A172 (cell line): ENCODE measurements around the gene GNG13. TPM values are rescaled to one million over a fixed set of nuclear protein-coding genes. Genes with fewer than 3 reads are reported as not detected.
"Not testable (repeated sequence)": the region's sequence is repeated elsewhere in the genome, so short reads cannot be mapped to it uniquely, and the experiment has no call there.

Experiments
- DNase-seq: peaks from one replicate; pipeline ENCODE4 v3.0.0-alpha.2; 2015; ENCODE audit warnings: low spot score
- total RNA-seq: library from RNA; depleted of rRNA; stranded (reverse); fragments of >200 nt; shearing (Covaris generic); gene quantifications from 2 replicates; pipeline ENCODE4 v1.2.3, GENCODE V29; 2014

Gene GNG13
- total RNA-seq, 1 experiment from 2014 or later: not detected

DNA sequence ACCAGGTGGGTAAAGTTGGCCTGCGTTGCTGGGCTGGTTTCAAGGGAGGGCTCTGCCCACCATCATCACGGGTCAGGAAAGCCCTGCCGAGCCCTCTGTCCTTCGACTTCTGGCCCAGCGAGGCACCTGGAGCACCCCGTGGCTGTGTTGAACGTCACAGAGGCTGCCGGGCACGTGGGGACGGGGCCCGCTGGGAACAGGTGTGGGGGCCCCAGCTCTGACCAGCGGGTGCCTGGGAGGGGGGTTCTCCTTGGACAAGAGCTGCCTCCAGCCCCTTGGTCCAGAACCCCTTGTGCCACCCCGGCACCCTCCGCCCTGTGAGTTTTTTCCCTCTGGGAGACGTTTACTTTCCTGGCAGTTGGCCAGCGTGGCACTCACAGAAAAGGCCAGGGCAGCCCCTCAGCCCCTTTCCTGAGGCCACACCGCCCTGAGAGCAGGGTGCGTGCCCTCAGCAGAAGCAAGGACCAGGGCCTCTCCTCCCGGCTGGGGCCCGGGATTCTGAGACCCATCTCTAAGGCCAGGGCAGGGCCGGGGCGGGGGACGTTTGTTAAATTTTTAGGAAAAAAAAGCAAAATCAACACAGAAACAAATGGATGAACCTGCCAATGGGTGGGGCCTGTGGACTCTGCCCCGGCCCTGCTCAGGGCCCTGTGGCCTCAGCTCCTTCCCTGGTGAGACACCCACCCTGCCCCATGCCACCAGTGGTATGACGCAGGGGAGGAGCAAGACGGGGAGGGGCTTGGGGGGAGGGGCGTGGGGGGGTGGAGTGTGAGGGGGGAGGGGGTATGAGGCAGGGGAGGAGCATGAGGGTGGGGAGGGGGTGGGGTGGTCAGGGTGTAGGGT lies 31.3 kb upstream of the GNG13 start:
- no peak for DNase-seq

DNA sequence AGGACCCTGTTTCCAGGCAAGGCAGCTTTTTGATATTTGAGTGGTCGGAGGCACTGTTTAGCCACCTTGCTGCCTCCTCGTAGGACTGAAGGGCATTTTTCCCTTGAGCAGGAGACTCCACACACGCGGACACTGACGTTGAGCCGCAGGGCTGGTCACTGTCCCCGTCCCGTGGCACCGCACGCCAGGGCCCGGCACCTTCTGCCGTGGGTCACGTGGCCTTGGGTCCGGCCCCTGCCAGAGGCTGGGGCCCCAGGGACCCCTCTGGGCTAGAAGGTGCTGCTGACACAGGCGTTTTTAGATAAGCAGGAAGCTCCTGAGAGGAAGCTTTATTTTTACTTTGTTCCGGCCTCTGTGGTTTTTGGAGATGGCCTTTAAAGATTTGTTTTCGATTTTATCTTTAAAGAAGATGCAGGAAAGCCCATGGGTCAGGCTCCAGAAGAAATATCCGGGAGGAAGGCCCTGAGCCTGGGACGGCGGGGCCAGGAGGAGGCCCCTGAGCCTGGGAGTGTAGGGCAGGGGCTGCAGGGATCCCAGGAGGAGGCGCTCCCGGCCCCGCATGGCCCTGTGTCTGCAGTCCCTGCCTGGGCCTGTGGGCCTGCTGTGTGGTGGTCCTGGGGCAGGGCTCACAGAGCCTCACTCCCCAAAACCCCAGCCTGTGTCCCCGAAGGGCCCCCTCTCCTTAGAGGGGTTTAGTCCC lies 30.5 kb upstream of the GNG13 start:
- DNase-seq: no peak

DNA sequence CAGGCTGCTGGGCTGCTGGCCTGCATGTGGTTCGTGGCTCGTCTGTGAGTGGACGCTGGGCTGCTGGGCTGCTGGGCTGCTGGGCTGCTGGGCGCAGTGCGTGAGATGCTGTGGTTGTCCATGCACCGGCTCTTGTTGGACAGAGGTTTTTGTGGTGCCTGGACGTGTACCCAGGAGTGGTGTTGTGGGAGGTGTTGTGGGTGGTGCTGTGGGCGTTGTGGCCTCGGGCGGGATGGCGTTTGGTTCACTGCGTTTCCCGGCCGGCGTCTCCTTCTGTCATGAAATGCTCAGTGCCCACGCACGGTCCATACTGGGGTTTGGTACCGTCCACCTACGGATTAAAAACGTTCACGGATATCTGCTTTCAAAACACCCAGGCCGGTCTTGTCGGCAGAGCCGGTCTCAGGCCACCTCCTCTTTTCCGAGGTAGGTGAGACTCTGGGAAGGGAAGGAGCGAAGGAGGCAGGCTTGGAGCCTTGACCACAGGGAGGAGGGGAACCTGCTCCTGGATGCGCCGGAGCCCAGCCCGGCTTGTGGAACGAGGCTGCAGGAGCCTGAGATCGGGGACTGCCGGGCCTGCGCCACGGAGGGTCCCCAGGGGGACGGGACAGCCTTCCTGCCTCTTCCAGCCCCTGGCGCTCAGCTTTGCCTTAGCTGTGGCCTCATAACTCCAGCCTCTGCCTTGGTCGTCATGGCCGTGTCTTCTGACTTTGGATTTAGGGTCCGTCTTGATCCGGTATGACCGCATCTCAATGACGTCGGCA lies 29.8 kb upstream of the GNG13 start:
- no peak for DNase-seq

DNA sequence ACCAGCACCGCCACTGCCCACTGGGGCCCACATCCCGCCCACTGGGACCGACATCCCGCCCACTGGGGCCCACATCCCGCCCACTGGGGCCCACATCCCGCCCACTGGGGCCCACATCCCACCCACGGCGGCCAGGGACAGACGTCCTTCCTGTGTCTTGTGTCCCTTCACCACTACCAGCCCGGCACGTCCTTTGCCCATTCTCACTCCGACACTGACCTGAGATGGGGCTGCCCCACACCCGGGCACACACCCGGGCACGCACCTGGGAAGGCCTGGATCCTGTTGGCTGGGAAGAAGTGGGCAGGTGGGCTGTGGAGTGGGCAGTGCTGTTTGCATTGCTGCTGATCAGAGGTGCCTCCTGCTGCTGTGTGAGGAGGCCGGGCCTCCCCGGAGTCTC lies 28.4 kb upstream of the GNG13 start:
- no peak for DNase-seq

DNA sequence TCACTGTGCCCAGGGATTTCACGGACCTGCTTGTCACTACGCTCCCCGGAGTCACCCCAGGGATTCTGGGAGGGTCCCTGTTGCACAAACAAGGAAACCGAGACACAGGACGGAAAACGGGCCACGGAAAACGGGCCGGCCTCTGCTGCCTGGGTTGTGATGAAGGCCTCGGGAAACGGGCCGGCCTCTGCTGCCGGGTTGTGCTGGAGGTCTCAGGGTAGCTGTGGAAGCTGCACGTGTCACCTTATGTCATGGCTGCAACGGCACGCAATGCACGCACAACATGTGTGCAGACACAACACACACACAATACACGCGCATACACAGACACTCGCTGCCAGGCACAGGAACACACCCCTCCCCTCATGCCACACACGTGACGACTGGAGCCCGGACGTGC lies 27.0 kb upstream of the GNG13 start:
- no peak for DNase-seq

DNA sequence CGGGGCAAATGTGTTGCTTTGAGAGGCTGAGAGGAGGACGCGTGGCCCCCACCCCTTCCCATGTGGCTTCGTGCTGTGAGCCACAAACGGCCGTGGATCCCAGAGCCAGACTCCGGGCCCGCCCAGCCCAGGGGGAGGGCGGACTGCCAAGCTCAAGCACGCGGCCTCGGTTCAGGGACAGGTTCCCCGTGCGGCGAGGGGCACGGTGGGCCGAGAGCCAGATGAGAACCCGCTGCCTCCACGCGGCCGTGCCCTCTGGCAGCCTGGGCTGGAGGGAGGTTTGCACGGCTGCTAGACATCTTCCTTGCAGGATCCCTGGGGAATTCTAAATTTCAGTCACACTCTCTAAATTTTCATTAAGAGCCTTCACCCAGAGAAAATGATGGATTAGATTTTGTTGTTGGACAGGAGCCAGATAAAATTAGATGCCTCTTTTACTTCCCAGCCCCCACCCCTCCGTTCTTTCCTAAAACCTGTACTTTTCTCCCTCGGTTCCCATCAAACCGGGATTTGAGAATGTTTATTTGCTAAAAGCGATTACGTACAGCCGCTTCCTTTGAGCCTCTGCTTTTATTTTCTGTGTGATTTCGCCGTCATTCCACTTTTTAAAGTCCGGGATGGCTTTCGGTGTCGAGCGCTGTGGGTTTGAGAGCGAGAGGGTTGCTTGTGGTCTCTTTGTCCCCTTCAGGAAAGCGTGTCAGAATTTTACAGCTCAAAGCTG lies 25.0 kb upstream of the GNG13 start:
- DNase-seq: no peak

DNA sequence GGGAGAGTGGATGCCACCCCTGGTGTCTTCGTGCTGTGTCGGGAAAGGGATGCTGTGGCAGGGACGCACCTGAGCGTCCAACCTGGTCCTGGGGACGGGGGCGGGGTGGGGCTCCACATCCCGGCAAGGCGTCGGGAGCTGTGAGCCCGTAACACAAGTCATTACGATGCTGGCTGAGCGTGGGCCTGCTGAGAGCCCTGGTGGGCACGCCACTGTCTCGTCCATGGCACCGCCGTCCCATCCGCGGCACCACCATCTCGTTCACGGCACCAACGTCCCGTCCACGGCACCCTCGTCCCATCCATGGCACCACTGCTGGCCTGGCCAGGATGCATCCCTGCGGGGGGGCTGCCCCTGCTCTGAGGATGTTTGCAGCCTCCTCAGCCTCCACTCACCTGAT lies 24.1 kb upstream of the GNG13 start:
- no peak for DNase-seq

DNA sequence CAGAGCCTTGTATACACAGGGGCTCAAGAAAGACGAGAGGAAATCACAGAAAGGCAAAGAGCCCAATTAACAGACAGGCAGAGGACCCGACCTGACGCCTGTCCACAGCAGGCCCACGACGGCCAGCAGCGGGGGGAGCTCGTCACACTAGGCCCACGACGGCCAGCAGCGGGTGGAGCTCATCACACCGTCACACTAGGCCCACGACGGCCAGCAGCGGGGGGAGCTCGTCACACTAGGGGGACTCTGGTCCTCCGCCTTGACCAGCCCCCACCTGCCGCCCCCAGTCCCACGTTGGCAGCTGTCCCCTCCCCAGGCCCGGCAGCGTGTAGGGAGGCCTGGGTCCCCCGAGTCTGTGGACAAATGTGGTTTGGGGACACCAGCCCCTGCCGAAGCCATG lies 23.7 kb upstream of the GNG13 start:
- no peak for DNase-seq

DNA sequence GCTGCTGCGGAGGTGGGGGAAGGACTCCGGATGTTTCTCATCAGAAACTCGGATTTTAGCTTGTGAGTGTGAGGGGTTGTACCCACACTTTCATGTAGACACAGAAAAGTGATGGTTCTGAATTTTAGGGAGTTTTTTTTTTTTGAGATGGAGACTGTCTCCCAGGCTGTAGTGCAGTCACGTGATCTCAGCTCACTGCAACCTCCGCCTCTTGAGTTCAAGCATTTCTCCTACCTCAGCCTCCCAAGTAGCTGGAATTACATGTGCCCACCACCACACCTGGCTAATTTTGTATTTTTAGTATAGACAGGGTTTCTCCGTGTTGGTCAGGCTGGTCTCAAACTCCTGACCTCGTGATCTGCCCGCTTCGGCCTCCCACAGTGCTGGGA lies 22.4 kb upstream of the GNG13 start:
- DNase-seq: no peak

DNA sequence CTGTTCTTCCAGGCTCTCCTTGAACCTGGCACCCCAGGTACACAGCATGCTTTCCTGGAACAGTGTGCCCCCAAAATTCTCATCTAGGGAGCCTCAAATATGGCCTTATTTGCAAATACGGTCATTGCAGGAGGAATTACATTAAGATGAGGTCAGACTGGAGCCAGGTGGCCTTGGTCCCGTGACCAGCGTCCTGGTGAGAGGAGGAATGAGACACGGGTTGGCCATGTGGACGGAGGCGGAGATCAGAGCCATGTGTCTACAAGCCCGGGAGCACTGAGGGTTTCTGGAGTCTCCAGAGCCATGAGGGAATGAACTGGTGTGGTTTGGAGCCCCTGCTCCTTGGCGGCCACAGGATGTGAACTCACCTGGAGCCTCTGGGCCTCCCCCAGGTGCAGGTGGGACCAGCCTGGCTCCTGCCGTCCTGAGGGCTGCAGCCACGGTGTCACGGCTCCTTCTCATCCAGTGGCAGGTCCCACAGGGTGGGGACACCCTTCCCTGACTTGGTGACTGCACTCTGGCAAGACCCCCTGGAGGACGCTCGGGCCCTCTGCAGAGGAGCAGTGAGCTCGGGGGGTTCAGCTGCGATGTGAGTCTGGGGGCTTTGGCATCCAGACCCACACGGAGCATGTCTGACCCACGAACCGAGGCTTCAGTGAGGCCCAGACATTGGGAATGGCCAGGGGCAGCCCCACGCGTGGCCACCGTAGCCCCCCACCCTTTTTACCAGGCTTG lies 21.8 kb upstream of the GNG13 start:
- peak; percentile 47 for DNase-seq

DNA sequence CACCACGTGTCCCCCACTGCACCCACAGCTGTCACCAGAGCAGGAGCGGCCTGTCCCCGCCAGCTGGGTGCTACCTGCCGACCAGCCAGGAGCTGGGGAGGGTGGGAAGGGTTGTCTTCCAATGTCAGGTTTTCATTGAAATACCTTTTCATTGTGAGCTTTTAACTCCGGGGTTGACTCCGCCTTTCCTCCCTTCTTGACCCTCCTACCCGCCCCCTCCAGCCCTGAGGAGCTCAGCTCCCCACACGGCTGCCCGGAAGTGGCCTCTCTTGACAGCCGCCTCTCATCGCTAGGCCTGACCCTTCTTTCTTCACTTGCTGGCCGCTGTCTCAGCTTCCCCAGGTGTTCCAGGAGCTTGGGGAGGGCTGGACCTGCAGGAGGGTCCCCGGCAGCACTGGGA lies 21.2 kb upstream of the GNG13 start:
- DNase-seq: no peak

DNA sequence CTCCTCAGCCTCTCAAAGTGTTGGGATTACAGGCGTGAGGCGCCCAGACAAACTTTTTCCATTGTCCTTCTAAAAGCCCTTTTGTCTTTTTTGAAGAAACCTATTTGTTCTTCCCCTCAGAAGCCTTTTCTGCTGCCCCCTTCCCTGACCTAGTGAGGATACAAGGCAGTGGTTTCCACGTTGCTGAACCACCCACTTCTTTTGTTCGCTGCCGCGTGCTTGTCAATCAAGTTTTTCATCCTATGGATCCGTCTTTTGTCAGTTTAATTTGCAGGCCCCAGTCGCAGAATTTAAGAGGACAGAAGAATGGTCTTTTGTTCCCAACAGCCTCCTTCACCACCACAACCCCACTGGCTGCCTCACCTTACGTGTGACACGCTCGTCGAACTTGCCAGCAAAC lies 20.2 kb upstream of the GNG13 start:
- DNase-seq: no peak

DNA sequence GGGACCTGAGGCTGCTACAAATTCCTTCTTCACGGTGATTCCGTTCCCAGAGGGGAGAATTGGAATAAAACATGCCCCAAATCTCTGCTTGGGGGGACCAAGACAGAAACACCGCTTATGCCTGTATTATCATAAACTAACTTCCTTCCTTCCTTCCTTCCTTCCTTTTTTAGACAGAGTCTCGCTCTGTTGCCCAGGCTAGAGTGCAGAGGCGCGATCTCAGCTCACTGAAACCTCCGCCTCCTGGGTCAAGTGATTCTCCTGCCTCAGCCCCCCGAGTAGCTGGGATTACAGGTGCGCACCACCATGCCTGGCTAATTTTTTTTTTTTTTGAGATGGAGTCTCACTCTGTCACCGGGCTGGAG lies 19.5 kb upstream of the GNG13 start:
- not testable (repeated sequence) for DNase-seq

DNA sequence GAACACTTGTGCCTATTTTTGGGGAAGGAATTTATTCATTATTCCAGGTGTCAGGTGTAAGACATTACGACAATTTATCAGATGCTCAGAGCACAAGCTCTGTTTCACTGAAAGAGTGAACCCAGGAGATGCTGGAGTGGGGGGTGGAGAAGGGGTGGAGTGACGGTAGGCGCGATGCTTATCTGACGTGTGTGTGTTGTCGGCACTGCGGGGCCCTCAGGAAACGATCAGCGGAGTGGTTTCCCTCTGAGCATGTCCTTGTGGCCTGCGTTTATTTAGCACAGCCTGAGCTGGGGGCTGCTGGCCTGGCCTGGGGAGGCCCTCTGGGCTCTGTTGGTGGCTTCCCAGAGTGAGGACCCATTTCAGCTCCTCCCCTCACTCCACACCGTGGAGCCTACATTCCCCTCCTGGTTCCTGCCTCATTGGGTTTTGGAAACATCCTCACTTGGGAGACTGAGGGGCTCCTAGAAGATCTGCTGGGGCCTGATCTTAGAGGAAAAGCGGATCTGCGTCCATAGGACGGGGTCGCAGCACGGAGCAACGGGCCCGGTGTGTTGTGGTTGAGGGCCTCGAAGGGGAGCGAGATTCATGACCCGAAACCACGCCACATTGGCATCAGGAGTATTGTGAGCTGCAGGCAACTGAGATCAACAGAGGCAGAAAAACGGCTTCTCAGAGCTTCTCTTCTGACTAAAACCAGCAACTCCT lies 19.0 kb upstream of the GNG13 start:
- DNase-seq: no peak

DNA sequence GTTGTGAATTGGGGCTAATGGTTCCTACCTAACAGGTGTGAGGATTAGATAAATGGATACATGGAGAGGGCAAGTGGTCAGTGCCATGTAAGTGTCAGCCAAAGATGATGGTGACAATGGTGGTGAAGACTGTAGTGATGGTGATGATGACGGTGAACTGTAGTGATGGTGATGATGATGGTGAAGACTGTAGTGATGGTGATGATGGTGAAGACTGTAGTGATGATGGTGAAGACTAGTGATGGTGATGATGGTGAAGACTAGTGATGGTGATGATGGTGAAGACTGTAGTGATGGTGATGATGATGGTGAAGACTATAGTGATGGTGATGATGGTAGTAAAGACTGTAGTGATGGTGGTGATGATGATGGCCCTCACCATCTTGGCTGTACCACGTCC lies 18.1 kb upstream of the GNG13 start:
- no peak for DNase-seq

DNA sequence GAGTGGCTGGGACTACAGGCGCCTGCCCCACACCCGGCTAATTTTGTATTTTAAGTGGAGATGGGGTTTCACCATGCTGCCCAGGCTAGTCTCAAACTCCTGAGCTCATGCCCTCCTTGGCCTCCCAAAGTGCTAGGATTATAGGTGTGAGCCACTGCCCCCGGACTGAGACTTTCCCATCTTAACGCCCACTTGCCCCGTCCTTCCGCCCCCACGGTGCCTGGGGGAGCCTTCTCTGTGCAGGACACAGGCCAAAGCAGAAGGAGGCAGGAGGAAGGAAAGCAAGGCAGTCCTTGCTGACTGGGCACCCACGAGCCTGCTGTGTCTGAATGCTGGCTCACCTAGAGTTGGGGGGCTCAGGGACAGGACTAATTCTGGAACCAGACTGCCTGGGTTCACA lies 17.6 kb upstream of the GNG13 start:
- no peak for DNase-seq

DNA sequence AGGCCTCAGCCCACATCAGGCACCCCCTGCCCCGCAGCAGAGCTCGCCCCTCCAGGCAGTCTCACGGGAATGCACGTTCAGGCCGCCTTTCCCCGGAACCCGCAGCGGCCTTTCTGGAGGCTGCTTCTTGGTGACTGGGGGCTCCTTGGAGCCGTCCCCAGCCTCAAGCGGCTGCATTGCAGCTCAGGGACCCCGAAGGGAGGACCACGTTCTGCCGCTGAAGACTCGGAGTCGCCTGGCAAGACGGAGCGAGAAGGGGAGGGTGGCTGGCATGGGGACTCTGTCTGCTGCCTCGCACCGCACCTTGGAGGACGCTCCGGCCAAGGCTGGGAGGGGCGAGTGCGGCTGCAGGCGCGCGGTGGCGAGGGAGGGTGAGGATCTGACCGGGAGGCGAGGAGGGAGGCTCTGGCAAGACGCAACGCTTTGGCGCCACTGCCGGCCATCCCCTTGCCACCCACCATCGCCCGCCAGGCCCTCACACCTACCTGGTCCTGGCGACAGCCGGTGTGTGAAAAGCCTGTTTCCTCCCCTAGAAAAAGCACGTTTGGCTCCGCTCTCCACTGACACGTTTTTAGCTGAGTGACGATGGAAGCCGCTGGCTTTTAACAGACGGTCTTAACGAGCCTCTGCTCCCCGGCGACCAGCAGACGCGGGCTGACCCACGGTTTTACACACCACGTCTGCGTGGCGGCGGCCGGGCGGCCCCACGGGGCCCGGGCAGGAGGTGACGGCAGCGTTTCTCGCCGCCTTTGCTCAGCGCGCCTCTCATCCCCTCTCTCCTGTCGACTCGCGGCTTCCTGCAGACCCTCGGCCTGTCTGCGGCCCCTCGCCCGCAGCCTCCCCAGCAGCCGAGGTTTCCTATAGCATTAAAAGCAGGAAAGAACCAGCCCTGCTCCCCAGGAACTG lies 16.7 kb upstream of the GNG13 start:
- DNase-seq: no peak

DNA sequence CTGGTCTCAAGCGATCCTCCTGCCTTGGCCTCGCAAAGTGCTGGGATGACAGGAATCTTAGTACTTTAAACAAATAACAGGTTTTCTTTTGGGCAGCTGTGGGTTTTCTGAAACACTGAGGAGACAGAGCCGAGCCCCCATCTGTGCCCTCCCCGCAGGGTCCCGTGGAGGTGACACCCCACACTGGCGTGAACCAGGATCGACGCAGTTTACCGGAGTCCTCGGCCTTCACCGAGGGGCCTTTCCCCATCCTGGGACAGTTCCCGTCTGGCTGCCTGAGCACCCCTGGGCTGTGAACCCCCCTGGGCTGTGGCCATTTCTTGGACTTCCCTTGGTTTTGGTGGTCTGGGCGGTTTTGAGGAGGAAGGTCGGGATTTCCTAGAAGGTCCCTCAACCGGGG lies 15.3 kb upstream of the GNG13 start:
- no peak for DNase-seq

DNA sequence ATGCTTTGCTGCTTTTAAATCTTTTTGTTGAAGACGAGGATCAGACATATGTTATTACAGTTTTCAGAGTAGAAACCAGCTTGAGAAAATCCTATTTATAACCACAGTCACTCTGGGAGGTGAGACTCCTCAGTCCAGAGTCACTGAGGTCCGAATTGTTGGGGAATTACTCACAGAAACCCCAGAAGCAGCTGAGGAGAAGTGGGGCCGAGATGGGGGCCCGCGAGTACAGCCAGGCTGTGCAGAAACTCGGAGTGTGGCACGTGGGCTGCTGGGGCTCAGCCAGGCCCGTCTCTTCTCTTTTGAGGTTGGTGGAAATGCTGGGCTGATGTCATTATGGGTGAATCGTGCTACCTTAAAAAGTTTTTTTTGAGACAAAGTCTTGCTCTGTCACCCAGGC lies 14.4 kb upstream of the GNG13 start:
- peak; percentile 90 for DNase-seq

DNA sequence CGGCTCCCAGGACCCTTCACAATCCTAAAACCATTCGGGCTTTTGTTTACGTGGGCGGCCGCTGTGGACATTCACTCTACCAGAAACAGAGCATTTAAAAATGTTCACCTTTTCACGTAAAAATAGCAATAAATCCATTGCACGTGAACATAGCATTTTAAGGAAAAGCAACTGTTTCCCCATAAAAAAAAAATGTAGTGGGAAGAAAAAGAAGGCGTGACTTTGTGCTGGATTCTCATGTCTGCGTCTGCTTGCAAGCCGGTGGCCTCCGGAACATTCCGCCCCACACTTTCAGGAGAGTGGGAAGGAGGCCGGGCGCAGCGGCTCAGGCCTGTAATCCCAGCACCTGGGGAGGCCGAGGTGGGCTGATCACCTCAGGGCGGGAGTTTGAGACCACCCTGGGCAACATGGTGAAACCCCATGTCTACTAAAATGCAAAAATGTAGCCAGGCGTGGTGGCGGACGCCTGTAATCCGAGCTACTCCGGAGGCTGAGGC lies 13.4 kb upstream of the GNG13 start:
- no peak for DNase-seq
